CD4-positive, alpha-beta T cell treated with Interleukin-2 at 100 ng/mL for 4 hours (primary cell): Measurements from ENCODE around the gene DIPK1A.

ENCODE experiments used
- DNase-seq: peaks from one replicate; pipeline ENCODE4 v3.0.0-alpha.2; 2020; ENCODE audit warnings: low spot score

Gene DIPK1A

GRCh38 chr1:92803140-92803887 lies 157.9 kb downstream of the DIPK1A start:
- DNase-seq: no peak

GRCh38 chr1:92797961-92798360 lies 163.3 kb downstream of the DIPK1A start:
- no peak for DNase-seq

- no peak for DNase-seq
Observed at GRCh38 chr1:92797297-92797696, 164.0 kb downstream of the DIPK1A start.

GRCh38 chr1:92795166-92795565 lies 166.1 kb downstream of the DIPK1A start:
- no peak for DNase-seq

GRCh38 chr1:92792340-92792782 lies 168.9 kb downstream of the DIPK1A start:
- no peak for DNase-seq
